A172 (cell line): ENCODE results near the gene AGA. TPM values are rescaled to one million over a fixed set of nuclear protein-coding genes. Genes with fewer than 3 reads are reported as not detected.

Experiments
- DNase-seq: peaks from one replicate; pipeline ENCODE4 v3.0.0-alpha.2; 2015; ENCODE audit warnings: low spot score
- total RNA-seq: library from RNA; depleted of rRNA; stranded (reverse); fragments of >200 nt; shearing (Covaris generic); gene quantifications from 2 replicates; pipeline ENCODE4 v1.2.3, GENCODE V29; 2014

The AGA gene
- total RNA-seq, 1 experiment from 2014 or later = 43.0 TPM

GRCh38 chr4:177447417-177448004 is 5.3 kb upstream of the AGA start:
- DNase-seq = no peak

- no peak for DNase-seq
These were observed 4.3 kb upstream of the AGA start for GRCh38 chr4:177446586-177446985.

GRCh38 chr4:177444911-177445736 is 2.9 kb upstream of the AGA start:
- no peak for DNase-seq

DNA sequence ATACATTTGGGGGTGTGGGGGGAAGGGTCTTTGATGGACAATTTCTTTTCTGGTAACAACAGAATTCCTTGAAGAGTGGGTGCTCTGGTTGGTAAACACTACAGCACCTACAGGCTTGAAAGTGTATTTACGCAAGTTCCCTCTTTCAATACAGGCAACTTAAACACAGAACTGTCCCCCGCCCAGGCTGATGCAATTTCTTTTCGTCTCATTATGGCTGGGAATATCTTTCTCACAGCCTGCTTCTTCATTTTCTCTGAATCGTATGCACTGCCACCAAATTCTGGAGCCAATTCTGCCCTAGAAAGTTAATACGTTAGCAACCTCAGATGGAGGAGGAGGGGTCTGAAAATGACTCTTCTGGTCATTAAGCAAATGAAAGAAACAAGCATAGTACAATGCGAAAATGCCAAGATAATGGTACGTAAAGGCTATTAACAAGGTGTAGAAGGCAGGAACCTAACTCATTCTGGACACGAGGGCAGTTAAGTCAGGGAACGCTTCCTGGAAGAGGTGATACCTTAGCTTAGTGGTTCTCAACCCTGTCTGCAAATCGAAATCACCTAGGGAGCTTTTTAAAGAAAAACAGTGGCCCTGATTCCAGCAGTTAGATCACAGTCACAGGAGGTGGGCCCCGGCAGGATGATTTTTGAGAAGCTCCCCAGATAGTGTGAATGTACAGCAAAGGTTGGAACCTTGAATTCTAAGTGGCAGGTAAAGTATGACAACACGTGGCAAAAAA is 1.0 kb downstream of the AGA start:
- DNase-seq = peak; percentile 23

GRCh38 chr4:177436456-177436855 is 5.8 kb downstream of the AGA start:
- DNase-seq = no peak

DNA sequence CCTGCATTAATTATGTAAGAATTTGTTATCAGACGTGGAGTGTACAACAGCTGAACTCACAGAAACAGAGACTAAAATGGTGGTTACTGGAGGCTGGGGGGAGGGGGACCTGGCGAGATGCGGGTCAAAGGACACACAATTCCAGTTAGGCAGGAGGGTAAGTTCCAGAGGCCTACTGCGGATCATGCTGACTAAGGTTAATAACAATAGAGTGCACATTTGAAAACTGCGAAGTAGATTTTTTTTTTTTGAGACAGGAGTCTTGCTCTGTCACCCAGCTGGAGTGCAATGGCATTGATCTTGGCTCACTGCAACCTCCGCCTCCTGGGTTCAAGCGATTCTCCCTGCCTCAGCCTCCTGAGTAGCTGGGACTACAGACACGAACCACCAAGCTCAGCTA is 7.6 kb downstream of the AGA start:
- DNase-seq = no peak

GRCh38 chr4:177427192-177427591 is 15.0 kb downstream of the AGA start:
- peak; percentile 27 for DNase-seq

GRCh38 chr4:177419434-177419833 is 22.8 kb downstream of the AGA start:
- DNase-seq = no peak

DNA sequence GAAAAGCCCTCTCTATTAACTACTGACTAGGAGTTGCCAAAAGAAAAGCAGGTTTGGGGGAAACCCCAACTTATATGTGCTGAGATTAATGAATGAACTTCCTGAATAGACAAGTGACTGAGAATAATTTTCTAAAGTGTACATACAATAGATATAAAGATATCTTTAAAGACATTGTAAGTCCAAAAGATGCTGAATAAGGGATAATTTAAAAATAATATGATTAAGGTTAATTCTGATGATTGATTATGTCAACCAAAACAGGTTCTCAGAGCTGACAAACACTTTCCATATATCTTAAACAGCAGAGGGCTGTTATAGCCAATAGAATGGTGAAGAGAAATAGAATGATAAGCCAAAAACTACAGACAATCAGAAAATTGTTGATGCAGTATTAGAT is 28.6 kb downstream of the AGA start:
- DNase-seq = no peak

DNA sequence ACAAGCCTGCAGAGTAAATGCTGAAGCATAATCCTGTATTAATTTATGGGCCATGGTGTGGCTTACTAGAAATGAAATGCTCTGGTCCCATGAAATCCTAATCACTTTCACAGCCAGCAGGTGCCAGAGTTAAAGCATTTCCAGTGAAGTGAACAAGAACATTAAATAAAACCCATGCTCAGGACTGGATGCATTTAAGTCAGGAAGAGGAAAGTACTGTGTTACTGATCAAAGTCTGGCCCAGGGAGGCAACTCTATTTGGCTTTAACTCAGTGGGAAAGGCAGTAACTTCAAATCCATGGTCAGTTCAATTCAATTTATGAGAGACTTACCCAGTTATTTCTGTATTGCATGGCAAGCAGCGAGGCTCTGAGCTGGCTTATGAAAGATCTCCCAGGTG is 29.2 kb downstream of the AGA start:
- DNase-seq = no peak

GRCh38 chr4:177411996-177412395 is 30.2 kb downstream of the AGA start:
- no peak for DNase-seq

GRCh38 chr4:177410566-177410965 is 31.7 kb downstream of the AGA start:
- DNase-seq = no peak

GRCh38 chr4:177408023-177408422 is 34.2 kb downstream of the AGA start:
- no peak for DNase-seq

GRCh38 chr4:177405508-177405907 is 36.7 kb downstream of the AGA start:
- DNase-seq = no peak

DNA sequence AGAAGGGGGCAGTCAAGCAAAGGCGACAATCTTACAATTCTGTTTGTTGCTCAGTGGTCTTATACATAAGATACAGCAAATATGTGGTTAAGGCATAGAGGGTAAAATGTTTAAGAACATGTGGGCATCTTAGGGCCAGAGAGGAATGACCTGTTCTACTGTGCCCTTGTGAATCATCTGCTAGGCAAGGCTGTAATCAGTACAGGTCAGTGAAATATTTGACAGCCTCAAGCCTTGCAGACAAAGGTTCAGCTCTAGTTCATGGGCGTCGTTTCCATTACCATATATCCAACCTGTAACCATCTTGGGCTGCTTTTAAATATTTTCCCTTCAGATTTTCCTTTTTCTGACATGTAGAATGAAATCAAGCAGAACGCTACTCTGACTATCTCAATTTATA is 37.3 kb downstream of the AGA start:
- DNase-seq = no peak

DNA sequence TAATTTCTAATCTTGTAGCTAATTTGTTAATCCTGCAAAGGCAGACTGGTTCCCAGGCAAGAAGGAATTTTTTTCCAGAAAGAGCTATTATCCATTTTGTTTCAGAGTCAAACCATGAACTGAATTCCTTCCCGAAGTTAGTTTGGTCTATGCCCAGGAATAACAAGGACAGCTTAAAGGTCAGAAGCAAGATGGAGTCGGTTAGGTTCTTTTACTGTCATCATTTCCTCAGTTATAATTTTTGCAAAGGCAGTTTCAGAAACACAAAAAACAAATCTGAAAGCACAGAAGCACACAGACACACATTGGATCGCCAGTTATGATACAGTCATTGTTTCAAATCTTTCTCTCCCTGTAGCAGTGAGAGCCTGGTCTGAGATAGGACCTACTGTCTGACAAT is 37.9 kb downstream of the AGA start:
- DNase-seq = no peak

DNA sequence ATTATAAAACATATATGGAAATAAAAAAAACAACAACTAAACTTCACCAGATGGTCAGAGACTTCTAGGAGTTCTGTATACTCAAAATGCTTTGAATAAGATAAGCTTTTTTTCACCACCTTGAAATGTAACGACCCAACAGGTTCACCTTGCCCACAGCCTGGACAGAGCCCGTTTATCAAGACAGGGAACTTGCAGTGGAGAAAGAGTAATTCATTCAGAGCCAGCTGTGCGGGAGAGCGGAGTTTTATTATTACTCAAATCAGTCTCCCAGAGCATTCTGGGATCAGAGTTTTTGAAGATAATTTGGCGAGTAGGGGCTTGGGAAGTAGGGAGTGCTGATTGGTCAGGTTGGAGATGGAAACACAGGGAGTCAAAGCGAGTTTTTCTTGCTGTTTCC is 38.5 kb downstream of the AGA start:
- no peak for DNase-seq

- DNase-seq = no peak
These were observed 40.5 kb downstream of the AGA start for GRCh38 chr4:177401658-177402273.

DNA sequence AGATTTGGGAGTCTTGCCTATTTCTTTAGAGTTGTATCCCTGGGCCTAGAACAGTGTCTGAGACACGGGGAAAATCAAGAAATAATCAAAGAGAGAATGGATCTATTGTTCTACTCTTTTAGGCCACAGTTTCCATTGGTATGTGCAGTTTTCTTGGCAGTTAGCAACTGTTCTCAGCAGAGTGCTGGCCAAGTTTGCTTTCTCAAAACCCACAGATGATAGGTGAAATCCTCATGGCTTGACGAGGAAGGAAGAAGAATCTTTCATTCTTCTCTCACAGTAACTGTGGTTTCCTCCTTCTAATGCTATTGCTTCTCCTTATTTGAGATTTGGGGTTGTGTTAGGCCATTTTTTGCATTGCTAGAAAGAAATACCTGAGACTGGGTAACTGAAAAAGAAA is 42.2 kb downstream of the AGA start:
- DNase-seq = no peak

GRCh38 chr4:177396352-177396751 is 45.9 kb downstream of the AGA start:
- no peak for DNase-seq

- no peak for DNase-seq
These were observed 49.0 kb downstream of the AGA start for GRCh38 chr4:177393236-177393635.

- DNase-seq = no peak
These were observed 50.3 kb downstream of the AGA start for GRCh38 chr4:177391953-177392352.
